BE2C (cell line): Measurements from ENCODE around the gene RIMOC1.

Experiments
- DNase-seq: peaks from one replicate; pipeline ENCODE4 v3.0.0-alpha.2; 2020
- H3K27me3 ChIP-seq: fragments of 250-450 bp; sonication (Bioruptor Pico); 2 replicates; pipeline ENCODE4 v1.5.1; 2020; ENCODE audit warnings: mild to moderate bottlenecking
- H3K36me3 ChIP-seq: fragments of 250-450 bp; sonication (Bioruptor Pico); 2 replicates; pipeline ENCODE4 v1.5.1; 2020; ENCODE audit warnings: mild to moderate bottlenecking
- H3K4me1 ChIP-seq: fragments of 250-450 bp; sonication (Bioruptor Pico); 2 replicates; pipeline ENCODE4 v1.5.1; 2020
- H3K4me3 ChIP-seq: 2 replicates; pipeline ENCODE4 v1.5.1; 2011; ENCODE audit warnings: low read depth, low read length
- H3K9me3 ChIP-seq: fragments of 250-450 bp; sonication (Bioruptor Pico); 2 replicates; pipeline ENCODE4 v1.5.1; 2020
- CTCF ChIP-seq: IDR thresholded peaks from 2 replicates; pipeline ENCODE4 v1.5.1; 2012; ENCODE audit warnings: mild to moderate bottlenecking, low read depth, low read length

RIMOC1 gene

GRCh38 chr5:41896230-41896629 is 7.9 kb upstream of the RIMOC1 start:
- H3K27me3 ChIP-seq = peaks cover 13% of the 10 kb centered on the region
- DNase-seq = no peak
- no peaks in the 10 kb centered on the region for H3K9me3 ChIP-seq
- no peak for TF ChIP-seq CTCF
- H3K36me3 ChIP-seq = no peaks in the 10 kb centered on the region
- no peak overlapping the region for H3K4me3 ChIP-seq
- no peaks in the 10 kb centered on the region for H3K4me1 ChIP-seq

- peaks cover 1% of the 10 kb centered on the region; the same call in 1 of the 2 replicates for H3K36me3 ChIP-seq
- TF ChIP-seq CTCF = no peak
- H3K4me3 ChIP-seq = peak overlapping the region; percentile 60
- no peak for DNase-seq
- H3K9me3 ChIP-seq = no peaks in the 10 kb centered on the region
- no peaks in the 10 kb centered on the region for H3K4me1 ChIP-seq
- H3K27me3 ChIP-seq = no peaks in the 10 kb centered on the region
These were observed 707 bp upstream of the RIMOC1 start for GRCh38 chr5:41903382-41903891.

- TF ChIP-seq CTCF = no peak
- Histone ChIP-seq H3K27me3 (no peaks in the 10 kb centered on the region), H3K9me3 (no peaks in the 10 kb centered on the region), H3K36me3 (peaks cover 15% of the 10 kb centered on the region), H3K4me1 (no peaks in the 10 kb centered on the region), H3K4me3 (no peak overlapping the region)
- DNase-seq = no peak
These were observed 2.0 kb downstream of the RIMOC1 start for GRCh38 chr5:41906151-41906550.

GRCh38 chr5:41908374-41909079 is 4.4 kb downstream of the RIMOC1 start:
- DNase-seq = no peak
- Histone ChIP-seq H3K36me3 (peaks cover 31% of the 10 kb centered on the region), H3K9me3 (no peaks in the 10 kb centered on the region), H3K4me1 (no peaks in the 10 kb centered on the region), H3K27me3 (no peaks in the 10 kb centered on the region), H3K4me3 (no peak overlapping the region)
- TF ChIP-seq CTCF = no peak

GRCh38 chr5:41918105-41918504 is 14.0 kb downstream of the RIMOC1 start:
- H3K4me1 ChIP-seq = no peaks in the 10 kb centered on the region
- peaks cover 28% of the 10 kb centered on the region for H3K36me3 ChIP-seq
- H3K27me3 ChIP-seq = no peaks in the 10 kb centered on the region
- no peak for DNase-seq
- no peak overlapping the region for H3K4me3 ChIP-seq
- no peak for TF ChIP-seq CTCF
- no peaks in the 10 kb centered on the region for H3K9me3 ChIP-seq

GRCh38 chr5:41921166-41921565 is 17.0 kb downstream of the RIMOC1 start:
- peaks cover 26% of the 10 kb centered on the region for H3K36me3 ChIP-seq
- no peaks in the 10 kb centered on the region for H3K4me1 ChIP-seq
- no peaks in the 10 kb centered on the region for H3K27me3 ChIP-seq
- TF ChIP-seq CTCF = no peak
- no peak for DNase-seq
- no peaks in the 10 kb centered on the region for H3K9me3 ChIP-seq
- no peak overlapping the region for H3K4me3 ChIP-seq
